Measurements from ENCODE around the gene CLDN12.

GRCh38 chr7:90425376-90425775 is 22.1 kb downstream of the CLDN12 start:
- TF ChIP-seq CTCF (IDR thresholded peaks at IDR 0.05) (no peak), POLR2A (IDR thresholded peaks at IDR 0.05; ENCODE audit: low read length) (no peak)
